GM21786 (cell line): ENCODE measurements around the gene COPG2.
"Not testable (repeated sequence)": the region's sequence is repeated elsewhere in the genome, so short reads cannot be mapped to it uniquely, and the experiment has no call there.

Experiments used
- ATAC-seq: cut with Tn5 transposase; IDR thresholded peaks from one replicate; pipeline ENCODE4 v1.9.1; 2021; ENCODE audit not compliant: unreplicated experiment

Gene COPG2, protein sequence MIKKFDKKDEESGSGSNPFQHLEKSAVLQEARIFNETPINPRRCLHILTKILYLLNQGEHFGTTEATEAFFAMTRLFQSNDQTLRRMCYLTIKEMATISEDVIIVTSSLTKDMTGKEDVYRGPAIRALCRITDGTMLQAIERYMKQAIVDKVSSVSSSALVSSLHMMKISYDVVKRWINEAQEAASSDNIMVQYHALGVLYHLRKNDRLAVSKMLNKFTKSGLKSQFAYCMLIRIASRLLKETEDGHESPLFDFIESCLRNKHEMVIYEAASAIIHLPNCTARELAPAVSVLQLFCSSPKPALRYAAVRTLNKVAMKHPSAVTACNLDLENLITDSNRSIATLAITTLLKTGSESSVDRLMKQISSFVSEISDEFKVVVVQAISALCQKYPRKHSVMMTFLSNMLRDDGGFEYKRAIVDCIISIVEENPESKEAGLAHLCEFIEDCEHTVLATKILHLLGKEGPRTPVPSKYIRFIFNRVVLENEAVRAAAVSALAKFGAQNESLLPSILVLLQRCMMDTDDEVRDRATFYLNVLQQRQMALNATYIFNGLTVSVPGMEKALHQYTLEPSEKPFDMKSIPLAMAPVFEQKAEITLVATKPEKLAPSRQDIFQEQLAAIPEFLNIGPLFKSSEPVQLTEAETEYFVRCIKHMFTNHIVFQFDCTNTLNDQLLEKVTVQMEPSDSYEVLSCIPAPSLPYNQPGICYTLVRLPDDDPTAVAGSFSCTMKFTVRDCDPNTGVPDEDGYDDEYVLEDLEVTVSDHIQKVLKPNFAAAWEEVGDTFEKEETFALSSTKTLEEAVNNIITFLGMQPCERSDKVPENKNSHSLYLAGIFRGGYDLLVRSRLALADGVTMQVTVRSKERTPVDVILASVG

DNA sequence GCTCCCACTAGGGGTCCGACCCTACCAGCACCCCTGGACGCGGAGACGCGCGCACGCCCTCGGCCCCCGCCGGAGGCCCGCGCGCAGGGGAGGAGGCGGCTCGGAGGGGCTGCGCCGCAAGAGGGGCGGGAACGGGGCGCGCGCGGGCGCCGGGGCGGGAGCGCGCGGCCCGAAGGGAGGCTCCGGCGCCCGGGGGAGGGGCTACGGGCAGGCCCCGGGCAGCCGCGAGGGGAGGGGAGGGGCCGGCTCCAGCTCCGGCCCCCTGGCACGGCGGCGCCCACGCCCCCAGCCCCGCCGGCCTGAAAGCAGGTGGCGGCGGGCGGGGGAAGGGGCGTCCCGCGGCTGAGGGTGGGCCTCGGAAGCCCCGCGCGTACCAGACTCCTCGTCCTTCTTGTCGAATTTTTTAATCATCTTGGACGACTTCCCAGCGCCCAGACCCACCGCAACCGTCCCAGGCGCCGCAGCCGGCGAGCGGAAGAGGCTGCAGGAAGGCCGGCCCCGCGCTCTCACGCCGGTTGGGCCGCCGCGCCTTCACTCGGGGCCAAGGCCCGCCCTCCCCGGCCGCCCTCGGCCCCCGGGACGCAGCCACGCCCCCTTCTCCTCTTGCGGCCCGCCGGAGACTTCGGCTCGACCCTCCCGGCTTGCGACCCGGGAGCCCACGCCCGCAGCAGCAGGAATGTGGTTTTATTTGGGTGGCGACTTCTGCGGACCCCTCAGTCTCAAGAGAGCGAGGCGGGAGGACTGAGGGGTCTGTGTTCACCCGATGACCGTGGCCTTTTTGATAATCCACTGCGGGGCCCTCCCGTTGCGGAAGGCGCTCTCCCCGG lies at the start of gene COPG2:
Gene COPG2 (minus strand): TSS at position 491 of the 827 bp plus-strand sequence. CDS start 80 bp downstream, at position 411.
- peak; percentile 94 for ATAC-seq

DNA sequence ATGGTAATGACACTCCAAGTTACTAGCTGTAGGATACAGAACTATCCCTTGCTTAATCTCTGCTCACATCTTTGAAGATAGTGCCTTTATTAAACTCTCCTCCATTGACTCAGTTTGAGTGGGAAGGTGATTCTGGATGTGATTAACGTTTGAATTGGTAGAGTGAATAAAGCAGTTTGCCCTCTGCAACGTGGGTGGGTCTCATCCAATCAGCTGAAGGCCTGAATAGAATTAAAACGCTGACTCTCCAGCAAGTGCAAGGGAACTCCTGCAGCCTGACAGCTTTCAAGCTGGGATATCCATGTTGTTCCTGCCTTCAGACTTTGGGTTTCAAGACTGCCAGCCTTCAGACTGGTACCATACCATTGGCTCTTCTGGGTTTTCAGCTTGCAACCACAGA lies 43.9 kb upstream of the COPG2 start:
- ATAC-seq: no peak

DNA sequence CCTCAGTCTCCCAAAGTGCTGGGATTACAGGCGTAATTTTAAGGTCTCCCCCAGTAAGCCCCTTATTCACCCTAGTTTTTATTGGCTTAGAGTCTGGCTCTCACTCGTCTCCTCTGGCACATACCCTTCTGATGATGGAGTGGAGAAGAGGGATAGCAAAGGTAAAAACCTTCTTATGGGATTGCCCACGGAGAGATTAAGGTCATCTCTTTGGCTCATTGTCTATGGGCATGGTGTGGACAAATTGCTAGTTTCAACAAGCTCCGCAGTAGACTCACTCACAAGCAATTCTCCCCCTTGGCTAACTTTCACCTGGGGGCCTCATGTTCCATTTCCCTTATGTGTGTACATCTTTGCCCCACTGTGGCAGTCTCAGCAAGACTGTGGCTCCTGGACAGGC lies 40.2 kb upstream of the COPG2 start:
- ATAC-seq: no peak

DNA sequence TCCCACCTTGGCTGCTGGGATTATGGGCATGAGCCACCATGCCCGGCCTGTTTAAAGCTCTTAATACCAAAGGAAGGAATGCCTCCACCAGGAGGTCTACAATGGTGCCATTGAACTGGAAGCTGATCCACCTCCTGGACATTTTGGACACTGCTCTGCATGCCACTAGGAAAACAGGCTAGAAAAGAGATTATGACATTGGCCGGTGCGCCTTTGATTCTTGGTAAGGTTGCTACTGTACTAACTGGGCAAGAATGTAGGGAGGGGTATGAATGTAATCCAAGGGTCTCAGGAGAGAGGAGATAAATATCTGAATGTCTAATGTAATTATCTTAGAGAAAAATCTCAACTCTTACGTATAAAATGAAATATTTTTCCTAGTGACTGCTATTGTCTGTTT lies 39.5 kb upstream of the COPG2 start:
- ATAC-seq: no peak

GRCh38 chr7:130703851-130704250 lies 35.3 kb upstream of the COPG2 start:
- no peak for ATAC-seq

DNA sequence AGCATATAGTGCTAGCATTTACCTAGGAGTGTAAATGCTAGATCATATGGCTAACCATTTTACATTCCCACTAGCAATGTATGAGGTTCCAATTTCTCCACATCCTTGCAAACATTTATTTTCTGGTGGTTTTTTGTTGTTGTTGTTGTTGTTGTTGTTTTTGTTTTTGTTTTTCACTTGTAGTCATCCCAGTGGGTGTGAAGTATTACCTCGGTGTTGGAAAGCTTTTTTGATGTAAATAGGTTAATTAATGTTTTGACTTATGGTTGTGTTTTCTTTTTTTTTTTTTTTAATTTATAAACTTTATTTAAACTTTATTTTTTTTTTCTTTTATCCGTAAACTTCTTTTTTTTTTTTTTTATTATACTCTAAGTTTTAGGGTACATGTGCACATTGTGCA lies 33.1 kb upstream of the COPG2 start:
- no peak for ATAC-seq

DNA sequence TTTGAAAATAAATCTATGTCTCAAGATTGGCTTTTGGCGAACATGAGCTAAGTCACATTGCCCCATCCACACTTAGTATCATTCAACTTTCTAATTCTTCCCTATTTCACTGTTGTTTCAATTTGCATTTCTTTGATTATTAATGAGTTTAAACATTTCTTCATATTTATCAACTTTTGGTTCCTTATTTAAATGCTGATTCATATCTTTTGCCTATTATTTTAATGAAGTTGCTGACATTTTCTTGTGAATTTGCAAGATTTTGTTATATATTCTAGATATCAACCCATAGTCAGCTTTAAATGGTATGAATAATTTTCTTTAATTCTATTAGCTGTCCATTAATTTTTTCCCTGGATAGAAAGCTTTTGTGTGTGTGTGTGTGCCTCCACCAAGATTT lies 32.2 kb upstream of the COPG2 start:
- ATAC-seq: no peak

- no peak for ATAC-seq
Measured at GRCh38 chr7:130699686-130700085, 31.1 kb upstream of the COPG2 start.

DNA sequence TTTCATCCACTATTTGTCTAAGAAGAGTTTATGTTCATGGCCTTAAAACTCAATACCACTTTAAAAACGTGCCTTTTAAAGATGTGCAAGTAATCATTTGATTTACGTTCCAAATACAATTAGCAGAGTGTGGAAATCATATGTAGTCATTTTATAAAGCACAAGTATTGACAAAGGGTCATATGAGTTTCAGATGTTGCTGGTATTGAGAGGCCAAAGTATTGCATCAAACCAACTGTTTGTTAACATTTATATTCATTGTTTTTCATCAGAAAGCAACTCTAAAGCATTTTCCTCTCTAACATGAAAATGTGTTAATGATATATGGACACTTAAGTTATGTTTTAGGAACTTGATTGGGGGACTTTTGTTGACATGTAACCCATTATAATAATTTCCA lies 29.3 kb upstream of the COPG2 start:
- ATAC-seq: no peak

- no peak for ATAC-seq
Measured at GRCh38 chr7:130695840-130696239, 27.3 kb upstream of the COPG2 start.

DNA sequence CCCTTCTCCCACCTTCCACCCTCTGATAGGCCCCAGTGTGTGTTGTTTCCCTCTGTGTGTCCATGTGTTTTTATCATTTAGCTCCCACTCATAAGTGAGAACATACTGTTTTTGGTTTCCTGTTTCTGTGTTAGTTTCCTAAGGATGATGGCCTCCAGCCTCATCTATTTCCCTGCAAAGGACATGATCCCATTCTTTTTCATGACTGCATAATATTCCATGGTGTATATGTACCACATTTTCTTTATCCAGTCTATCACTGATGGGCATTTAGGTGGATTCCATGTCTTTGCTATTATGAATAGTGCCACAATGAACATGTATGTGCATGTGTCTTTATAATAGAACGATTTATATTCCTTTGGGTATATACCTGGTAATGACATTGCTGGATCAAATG lies 23.8 kb upstream of the COPG2 start:
- ATAC-seq: not testable (repeated sequence)

GRCh38 chr7:130689683-130690082 lies 21.1 kb upstream of the COPG2 start:
- no peak for ATAC-seq

DNA sequence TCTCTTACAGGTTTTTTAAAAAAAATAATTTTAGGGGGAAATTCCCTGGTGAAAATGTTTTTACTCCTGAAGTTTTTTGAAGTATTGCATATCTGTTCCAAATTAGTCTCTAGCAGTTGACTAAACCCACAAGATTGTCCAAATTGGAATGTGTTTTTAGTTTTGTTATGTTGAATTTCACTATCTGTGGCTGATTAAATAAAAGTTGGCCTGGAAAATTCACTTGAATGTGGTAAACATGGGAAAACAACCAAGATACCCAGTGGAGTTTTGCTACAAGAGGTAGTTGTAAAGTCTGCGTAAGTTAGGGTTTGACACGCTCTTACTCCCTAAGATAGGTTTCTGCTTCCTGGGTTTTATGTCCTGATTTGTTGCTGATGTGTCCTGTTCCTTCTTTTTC lies 14.5 kb upstream of the COPG2 start:
- no peak for ATAC-seq

DNA sequence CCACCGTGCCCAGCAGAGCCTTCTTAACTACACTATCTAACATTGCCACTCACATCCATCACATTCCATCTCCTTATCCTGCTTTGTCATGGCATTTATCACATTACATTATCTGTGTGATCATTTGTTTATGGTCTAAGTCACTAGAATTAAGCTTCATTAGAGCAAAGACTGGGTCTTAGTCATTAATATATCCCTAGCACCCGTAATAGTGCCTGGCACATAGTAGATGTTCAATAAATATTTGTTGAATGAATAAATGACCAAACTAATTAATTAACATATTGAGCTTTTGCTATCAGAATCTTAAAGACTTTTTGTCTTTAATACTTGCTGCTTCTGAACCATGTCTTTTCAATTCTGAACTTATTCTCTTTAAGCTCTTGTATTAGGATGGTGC lies 5.9 kb upstream of the COPG2 start:
- ATAC-seq: no peak

- ATAC-seq: no peak
Measured at GRCh38 chr7:130673066-130673465, 4.5 kb upstream of the COPG2 start.

GRCh38 chr7:130672146-130672545 lies 3.6 kb upstream of the COPG2 start:
- ATAC-seq: no peak

DNA sequence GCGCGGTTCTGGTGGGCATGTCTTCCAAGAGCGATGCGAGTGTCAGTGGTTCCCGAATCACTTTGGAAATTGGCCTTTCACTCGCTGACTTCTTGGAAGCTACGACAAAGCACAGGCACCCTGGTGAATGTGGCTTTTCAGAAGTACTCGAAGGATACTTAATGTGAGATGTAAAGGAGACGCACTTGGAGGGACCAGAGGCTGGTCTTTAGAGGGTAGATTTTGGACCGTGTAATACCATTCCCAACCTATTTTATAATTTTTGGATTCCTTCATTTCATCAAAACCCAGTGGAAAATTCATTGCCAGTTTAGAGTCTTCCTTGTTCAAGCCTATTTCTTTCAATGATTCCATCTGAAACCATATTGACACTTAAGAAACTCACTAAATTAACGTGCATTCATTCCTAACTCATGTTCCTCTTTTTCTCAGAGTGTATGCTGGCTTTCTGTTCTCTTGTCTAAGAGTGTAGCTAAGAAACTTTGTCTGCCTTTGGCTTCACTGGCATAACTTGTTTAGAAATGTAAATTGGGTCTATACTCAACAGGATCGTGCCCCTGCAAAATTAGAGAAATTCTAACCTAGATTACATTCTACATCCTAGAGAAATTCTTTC lies 645 bp upstream of the COPG2 start:
- peak; percentile 3 for ATAC-seq

DNA sequence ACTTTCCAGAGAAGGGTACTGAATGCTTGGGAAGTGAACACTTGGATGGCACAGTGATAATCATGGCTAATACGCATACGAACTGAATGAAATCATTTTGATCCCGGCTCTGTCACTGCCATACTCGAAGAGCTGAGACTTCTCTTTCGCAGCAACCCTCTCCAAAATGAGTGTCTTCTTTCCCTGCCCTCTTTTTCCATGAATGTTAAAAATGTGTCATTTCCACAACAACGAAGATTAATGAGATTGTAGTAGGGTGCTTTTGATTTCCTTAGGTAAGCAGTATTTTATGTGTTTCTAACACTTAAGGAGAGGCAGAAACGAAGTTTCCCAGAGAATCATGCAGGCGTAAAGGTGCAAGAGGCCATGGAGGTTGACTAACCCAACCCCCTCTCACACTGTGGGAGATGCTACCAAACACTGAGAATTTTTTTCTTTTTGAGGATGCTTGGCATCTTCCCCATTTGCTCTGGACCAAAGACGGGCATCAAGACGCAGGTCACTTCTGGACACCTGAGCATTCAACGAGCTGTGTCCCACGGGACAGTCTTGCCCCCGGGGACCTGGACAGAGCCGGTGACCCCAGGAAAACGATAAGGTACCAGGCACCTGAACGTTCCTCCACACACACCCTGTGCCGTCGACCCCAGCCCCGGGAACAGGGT lies 823 bp downstream of the COPG2 start:
- no peak for ATAC-seq

GRCh38 chr7:130662426-130662825 lies 6.1 kb downstream of the COPG2 start:
- no peak for ATAC-seq

DNA sequence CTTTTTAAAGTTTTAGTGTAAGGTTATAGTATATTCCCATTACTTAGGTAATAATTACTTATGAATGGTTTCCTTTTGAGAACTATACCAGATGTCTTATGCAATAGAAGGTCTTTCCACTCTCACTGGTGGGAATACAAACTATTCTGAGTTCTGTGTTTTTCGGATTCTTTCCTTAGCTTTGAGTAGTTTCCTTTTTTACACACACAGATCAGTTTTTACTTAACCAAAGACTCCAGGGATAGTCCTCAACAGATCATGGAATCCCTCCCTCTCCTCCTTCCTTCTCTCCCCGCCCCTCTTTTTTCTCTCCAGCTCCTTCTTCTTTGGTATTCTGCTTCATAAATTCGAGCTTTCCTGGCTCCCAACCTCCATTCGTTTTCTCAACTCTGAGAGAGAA lies 13.3 kb downstream of the COPG2 start:
- no peak for ATAC-seq
